Renal cortex interstitium (tissue), 15 donors: ENCODE results near the gene WDR31. TPM values are rescaled to one million over a fixed set of nuclear protein-coding genes. Genes with fewer than 3 reads are reported as not detected.
"Not testable (repeated sequence)": the region's sequence is repeated elsewhere in the genome, so short reads cannot be mapped to it uniquely, and the experiment has no call there.

ENCODE experiments used
- DNase-seq, 11 donors: peaks; one replicate each; pipeline ENCODE4 v3.0.0-alpha.2; 2013; ENCODE audit warnings: low read depth in 9 of 11, low spot score in 4 of 11; ENCODE audit errors: extremely low read depth in 1 of 11
- long read RNA-seq, 16 experiments: transcript quantifications; one replicate each; lab custom pipeline, GENCODE V29; 2026
- polyA plus RNA-seq, 3 donors: library from polyadenylated mRNA; unstranded; fragments of 120-200 nt; gene quantifications; one replicate each; pipeline ENCODE4 v1.2.1, GENCODE V29; 2013; ENCODE audit not compliant: insufficient read length in 3 of 3

Gene WDR31
- polyA plus RNA-seq: 1 to 10 TPM; 6.5 to 7.9 (median 7.7) TPM
- long read RNA-seq, donor 1, full-length matches to known transcripts: 1 of 1 reads
- long read RNA-seq, donor 1, partial matches to known transcripts: 0 of 1 reads
- long read RNA-seq, donor 1, other reads (novel, unspliced or antisense): 0 of 1 reads
- long read RNA-seq, donor 2, full-length matches to known transcripts: 1 of 1 reads
- long read RNA-seq, donor 2, partial matches to known transcripts: 0 of 1 reads
- long read RNA-seq, donor 2, other reads (novel, unspliced or antisense): 0 of 1 reads
- long read RNA-seq, donor 3, full-length matches to known transcripts: 3 of 3 reads
- long read RNA-seq, donor 3, partial matches to known transcripts: 0 of 3 reads
- long read RNA-seq, donor 3, other reads (novel, unspliced or antisense): 0 of 3 reads
- long read RNA-seq, donor 4: 0 reads
- long read RNA-seq, donor 5: 0 reads
- long read RNA-seq, donor 6, full-length matches to known transcripts: 1 of 1 reads
- long read RNA-seq, donor 6, partial matches to known transcripts: 0 of 1 reads
- long read RNA-seq, donor 6, other reads (novel, unspliced or antisense): 0 of 1 reads
- long read RNA-seq, donor 7: 0 reads
- long read RNA-seq, donor 8, full-length matches to known transcripts: 6 of 6 reads
- long read RNA-seq, donor 8, partial matches to known transcripts: 0 of 6 reads
- long read RNA-seq, donor 8, other reads (novel, unspliced or antisense): 0 of 6 reads
- long read RNA-seq, donor 9, partial matches to known transcripts: 0 of 1 reads
- long read RNA-seq, donor 9, other reads (novel, unspliced or antisense): 0 of 1 reads
- long read RNA-seq, donor 10, partial matches to known transcripts: 0 of 1 reads
- long read RNA-seq, donor 10, other reads (novel, unspliced or antisense): 0 of 1 reads
- long read RNA-seq, donor 11: 0 reads
- long read RNA-seq, donor 12: 0 reads
- long read RNA-seq, donor 13: 0 reads
- long read RNA-seq, donor 14: 0 reads
- long read RNA-seq, donor 15: 0 reads
- long read RNA-seq, donor 16, full-length matches to known transcripts: 3 of 3 reads
- long read RNA-seq, donor 16, partial matches to known transcripts: 0 of 3 reads
- long read RNA-seq, donor 16, other reads (novel, unspliced or antisense): 0 of 3 reads

GRCh38 chr9:113340011-113340699 is at the start of gene WDR31:
WDR31 (minus strand) TSS chr9:113340275; CDS start chr9:113332022, 8,253 bp downstream.
- DNase-seq: peak; percentile 74 to 89 (median 85)

DNA sequence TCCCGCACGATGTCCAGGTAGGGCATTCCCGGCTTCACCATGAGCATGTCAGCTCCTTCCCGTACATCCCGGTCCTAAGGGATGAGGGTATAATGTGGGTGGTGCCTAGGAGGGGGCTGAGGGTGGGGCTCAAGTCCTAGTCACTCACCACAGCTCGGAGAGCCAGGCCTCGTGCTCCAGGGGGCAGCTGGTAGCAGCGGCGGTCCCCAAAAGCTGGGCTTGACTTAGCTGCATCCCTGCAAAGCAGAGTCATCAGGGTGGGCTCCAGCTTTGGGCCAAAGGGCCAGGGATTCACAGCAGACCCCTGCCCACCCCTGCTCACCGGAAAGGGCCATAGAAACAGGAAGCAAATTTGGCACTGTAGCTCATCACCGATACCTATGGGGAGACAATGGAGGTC is 49.4 kb upstream of the WDR31 start:
- no peak for DNase-seq

- DNase-seq: no peak
Measured at GRCh38 chr9:113388833-113389232, 48.8 kb upstream of the WDR31 start.

- DNase-seq: peak in 2 of 11 donors; percentile 22 to 46
Measured at GRCh38 chr9:113387560-113388230, 47.6 kb upstream of the WDR31 start.

DNA sequence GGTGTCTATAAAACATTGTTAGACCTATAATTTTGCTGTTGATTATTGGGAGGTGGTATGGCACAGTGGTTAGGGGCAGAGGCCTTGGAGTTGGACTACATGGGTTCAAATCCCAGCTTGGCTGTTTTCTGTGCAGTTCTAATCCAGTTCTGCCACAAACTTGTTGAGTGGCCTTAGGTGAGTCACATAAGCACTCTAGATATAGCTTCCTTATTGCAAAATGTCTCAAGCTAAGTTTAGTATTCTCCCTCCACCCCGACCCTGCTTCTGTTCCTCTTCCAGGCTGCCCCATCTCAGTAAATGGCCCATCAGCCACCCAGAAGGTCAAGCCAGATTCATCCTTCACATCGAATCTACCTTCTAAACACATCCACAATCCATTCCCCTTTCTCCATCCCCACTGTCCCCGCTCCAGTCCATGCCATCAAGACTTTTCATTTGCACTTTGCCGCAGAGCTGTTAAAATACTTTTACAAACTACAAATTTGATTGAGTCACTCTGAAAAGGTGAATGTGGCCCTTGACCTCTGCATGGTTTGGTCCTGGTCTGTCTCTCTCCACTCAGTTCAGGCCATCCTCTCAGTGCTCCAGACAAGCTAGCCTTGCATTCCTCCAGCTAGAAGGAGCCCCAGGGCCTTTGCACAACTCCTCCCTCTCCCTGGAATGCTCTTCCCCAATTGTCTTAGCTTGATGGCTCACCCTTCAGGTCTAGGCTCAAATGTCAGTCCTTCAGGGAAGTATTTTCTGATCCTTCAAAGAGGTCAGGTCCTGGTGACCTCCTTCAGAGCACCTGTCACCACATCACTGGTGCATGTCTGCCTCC is 46.7 kb upstream of the WDR31 start:
- no peak for DNase-seq

DNA sequence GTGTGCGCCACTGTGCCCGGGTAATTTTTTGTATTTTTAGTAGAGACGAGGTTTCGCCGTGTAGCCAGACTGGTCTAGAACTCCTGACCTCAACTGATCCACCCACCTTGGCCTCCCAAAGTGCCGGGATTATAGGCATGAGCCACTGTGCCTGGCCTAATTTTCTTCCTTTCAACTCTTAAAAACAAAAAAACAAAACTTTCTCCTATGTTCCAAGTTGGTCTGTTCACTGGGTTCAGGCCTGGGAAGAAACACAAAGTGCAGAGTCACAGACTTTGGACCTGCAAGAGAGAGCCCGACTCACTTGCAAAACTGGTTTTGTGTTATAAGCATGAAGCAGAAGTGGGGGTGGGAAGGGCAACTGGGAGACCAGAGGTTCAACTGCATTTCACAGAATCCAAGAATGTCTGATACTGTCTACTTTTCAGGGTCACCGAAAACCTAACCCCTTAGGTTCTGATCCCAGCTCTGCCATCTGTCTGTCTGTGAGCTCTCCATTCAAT is 41.9 kb upstream of the WDR31 start:
- DNase-seq: peak in 5 of 11 donors; percentile 34 to 81 (median 56)

GRCh38 chr9:113381441-113381840 is 41.4 kb upstream of the WDR31 start:
- DNase-seq: not testable (repeated sequence)

DNA sequence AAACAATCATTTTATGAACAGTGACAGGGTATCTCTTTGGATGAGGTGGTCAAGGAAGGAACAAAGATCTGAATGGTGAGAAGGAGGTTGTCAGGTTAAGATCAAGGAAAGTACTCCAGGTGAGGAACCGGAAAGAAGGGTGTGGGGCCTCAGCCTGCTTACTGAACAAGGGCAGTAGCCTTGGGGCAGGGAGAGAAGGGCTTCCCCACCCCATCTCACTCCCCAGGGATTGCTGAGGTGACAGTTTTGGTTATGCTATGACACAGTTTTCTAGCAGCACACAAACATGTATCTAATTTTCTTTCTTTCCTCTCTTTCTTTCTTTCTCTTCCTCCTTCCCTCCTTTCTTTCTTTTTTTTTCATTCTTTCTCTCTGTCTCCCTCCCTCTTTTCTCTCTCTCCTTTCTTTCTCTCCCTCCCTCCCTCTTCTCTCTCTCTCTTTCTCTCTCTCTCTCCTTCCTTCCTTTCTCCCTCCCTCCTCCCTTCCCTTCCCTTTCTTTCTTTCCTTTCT is 40.8 kb upstream of the WDR31 start:
- DNase-seq: no peak

DNA sequence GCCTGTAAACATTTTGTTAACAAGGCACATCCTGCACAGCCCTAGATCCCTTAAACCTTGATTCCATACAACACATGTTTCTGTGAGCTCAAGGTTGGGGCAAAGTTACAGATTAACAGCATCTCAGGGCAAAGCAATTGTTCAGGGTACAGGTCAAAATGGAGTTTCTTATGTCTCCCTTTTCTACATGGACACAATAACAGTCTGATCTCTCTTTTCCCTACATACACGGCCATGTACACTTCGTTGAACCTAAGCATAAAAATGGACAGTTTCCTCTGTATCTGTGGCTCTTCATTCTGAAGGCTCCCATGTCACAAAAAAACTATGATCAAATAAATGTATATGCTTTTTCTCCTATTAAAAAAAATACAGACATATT is 39.7 kb upstream of the WDR31 start:
- not testable (repeated sequence) for DNase-seq

DNA sequence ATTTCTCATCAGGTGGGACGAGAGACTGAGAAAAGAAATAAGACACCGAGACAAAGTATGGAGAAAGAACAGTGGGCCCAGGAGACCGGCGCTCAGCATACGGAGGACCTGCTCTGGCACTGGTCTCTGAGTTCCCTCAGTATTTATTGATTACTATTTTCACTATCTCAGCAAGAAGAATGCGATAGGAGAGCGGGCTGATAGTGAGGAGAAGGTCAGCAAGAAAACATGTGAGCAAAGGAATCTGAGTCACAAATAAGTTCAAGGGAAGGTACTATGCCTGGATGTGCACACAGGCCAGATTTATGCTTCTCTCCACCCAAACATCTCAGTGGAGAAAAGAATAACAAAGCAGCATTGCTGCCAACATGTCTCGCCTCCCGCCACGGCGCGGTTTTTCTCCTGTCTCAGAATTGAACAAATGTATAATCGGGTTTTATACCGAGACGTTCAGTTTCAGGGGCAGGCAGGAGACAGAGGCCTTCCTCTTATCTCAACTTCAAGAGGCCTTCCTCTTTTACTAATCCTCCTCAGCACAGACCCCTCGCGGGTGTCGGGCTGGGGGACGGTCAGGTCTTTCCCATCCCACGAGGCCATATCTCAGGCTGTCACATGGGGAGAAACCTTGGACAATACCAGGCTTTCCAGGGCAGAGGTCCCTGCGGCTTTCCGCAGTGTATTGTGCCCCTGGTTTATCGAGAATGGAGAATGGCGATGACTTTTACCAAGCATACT is 39.2 kb upstream of the WDR31 start:
- DNase-seq: not testable (repeated sequence)

- DNase-seq: peak in 10 of 11 donors; percentile 50 to 76 (median 64)
Measured at GRCh38 chr9:113376634-113377567, 36.8 kb upstream of the WDR31 start, which contains the start of gene HDHD3. HDHD3 (minus strand) TSS chr9:113376986; CDS start chr9:113374354, 2,632 bp downstream.

DNA sequence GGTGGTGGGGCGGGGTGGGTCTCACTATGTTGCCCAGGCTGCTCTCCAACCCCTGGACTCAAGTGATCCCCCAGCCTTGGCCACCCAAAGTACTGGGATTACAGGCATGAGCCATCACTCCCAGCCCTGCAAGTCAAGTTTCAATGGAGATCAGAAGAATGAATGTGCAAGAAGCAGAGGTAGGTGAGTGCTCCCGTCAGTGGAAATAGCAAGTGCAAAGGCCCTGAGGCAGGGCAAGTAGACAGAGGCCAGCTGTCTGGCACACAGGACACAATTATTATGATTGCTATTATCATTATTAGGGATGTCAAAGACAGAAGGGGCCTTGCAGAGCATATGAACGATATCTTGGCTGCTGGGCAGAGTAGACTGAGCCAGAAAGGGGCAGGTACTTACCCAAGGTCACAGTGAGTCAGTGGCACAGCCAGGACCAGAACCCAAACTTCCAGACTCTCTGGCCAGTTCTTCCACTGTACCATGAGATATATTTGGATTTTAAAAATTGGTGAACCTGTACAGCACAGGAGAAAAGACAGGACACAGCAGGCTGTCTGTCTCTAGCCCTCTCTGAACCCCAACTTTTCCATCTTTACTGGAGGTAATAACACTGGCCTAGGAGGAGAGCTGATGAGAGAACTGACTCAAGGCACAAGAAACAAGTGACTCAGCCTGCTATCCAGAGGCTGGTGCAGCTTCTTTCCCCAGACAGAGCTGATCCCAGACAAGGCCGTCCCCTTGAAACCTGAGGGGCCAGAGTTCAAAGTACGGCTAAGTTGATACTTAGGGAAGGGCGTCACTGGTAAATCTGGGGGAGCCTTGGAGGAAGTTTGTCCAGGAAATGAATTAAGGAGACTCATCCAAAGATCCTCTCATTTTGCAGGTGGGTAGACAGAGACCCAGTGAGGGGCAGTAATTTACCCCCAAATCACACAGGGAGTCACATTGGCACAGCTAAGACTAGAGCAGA is 35.3 kb upstream of the WDR31 start:
- no peak for DNase-seq

DNA sequence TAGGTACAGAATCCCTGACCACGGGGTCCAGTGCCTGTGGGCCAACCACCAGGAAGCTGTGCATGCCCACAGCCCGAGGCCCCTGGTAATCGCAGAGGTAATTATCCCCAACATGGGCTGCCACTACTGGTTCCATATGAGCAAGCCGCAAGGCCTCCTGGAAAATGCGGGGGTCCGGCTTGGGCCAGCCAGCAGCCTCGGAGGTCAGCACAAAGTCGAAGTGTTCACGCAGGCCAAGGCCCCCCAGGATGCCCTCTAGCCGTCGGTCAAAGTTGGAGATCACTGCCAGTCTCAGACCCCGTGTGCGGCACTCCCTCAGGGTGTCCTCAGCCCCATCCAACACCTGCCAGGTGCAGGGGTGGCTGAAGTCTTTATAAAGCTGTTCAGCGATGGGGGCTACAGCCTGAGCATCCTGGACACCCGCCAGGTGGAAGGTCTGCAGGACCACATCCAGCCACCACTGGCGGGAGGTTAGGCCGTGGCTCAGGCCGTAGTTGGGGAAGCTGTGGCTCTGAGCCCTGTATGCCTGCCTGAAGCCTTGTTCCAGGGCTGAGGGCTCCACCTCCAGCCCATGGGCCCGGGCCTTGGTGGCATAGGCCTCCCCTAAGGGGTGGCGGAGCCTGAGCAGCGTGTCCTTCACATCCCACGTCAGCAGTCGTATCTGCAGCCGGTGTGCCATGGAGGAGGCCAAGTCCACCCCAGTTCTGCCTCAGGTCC is 33.8 kb upstream of the WDR31 start:
- DNase-seq: no peak

DNA sequence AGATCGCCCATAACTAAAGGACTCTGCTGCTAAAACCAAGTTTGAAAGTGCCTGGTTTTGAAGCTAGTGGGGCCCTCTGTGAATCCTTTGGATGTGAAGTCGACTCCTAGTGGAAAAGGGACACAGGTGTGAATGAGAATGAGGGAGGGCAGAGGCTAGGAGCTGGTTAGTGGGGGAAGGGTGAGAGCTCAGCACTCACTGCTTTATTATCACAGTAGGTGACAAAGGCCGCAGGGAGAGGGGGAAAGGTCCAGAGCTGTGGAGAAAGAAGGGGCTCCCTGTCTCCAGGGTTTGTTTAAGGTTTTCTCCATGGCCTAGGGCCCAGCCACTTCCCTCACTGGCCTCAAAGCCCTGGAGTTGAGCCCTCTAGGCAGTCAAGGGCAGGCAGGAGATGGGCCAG is 33.2 kb upstream of the WDR31 start:
- DNase-seq: no peak
